Astrocyte of the spinal cord (primary cell): ENCODE results near the gene HNRNPA2B1.

Source experiments
- DNase-seq: peaks from one replicate; pipeline ENCODE4 v3.0.0; 2011; ENCODE audit warnings: low read depth, low spot score
- H3K4me3 ChIP-seq: 2 replicates; pipeline ENCODE4 v1.5.1; 2011; ENCODE audit warnings: low read depth, mild to moderate bottlenecking, low read length, moderate library complexity
- in situ Hi-C: cut with HindIII; loops from 2 replicates; pipeline ENCODE4 v1.10.0; 2017; ENCODE audit warnings: low sequenced_read_pairs
- TF ChIP-seq, protein P1 (sequence below): IDR thresholded peaks from 2 replicates; pipeline ENCODE4 v1.5.1; 2012; ENCODE audit warnings: low read depth, mild to moderate bottlenecking, low read length, inconsistent platforms

HNRNPA2B1 gene

DNA sequence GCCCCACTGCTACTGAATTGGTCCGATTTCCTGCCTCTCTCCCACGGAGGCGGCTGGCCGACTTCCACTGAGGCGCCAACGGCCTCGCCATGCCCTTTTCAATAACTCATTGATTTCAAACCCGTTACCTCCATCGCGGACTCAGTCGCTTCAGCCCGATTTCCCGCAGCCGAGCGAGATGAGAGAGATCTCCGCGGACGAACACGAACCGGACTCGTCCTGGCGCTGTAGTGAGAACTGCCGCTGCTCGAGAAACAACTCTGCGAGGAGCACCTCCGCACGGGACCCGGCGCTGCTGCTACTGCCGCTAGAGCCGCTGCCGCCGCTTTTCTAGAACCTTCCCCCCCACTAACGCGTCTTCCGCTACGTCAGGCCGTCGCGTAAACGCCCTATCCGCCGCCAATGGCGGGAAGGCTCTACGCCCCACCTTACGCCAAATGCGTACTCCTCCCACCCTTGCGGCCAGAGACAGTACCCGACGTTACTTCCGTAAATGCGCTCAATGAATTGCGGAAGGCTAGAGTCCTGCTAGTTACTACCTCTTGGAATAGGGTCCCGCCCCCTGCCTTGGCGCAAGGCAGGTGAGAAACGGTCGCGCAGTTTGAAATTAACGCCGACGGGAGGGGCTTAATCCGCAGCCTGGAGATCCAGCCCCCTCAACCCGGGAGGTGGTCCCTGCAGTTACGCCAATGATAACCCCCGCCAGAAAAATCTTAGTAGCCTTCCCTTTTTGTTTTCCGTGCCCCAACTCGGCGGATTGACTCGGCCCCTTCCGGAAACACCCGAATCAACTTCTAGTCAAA lies at the start of gene HNRNPA2B1:
HNRNPA2B1 (minus strand) TSS at position 303 of the 803 bp plus-strand sequence; CDS start at position 134, 169 bp downstream.
- in situ Hi-C loops: no loop called here
- peak; percentile 99 for DNase-seq
- peak within 1 kb of the TSS; percentile 86 for H3K4me3 ChIP-seq
- TF ChIP-seq, protein P1, sequence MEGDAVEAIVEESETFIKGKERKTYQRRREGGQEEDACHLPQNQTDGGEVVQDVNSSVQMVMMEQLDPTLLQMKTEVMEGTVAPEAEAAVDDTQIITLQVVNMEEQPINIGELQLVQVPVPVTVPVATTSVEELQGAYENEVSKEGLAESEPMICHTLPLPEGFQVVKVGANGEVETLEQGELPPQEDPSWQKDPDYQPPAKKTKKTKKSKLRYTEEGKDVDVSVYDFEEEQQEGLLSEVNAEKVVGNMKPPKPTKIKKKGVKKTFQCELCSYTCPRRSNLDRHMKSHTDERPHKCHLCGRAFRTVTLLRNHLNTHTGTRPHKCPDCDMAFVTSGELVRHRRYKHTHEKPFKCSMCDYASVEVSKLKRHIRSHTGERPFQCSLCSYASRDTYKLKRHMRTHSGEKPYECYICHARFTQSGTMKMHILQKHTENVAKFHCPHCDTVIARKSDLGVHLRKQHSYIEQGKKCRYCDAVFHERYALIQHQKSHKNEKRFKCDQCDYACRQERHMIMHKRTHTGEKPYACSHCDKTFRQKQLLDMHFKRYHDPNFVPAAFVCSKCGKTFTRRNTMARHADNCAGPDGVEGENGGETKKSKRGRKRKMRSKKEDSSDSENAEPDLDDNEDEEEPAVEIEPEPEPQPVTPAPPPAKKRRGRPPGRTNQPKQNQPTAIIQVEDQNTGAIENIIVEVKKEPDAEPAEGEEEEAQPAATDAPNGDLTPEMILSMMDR: no peak

DNA sequence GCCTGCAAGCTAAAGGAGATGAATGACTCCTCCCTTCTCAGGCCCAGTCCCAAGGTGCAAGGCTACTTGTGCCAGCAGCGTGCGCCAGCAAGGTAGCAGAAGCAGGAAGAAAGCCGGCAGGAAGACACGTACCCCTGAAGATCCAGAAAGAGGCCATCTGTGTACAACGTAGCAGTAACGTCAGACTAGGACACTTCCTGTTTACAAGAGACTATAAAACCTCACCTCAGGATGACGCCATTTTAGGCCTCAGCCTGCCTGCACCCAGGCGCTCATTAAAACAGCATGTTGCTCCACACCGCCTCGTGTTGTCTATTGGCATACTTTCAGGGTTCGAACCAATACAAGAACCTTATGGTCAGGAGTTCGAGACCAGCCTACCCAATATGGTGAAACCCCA lies 49.7 kb upstream of the HNRNPA2B1 start:
- no peak overlapping the region for H3K4me3 ChIP-seq
- TF ChIP-seq, protein P1: no peak
- no peak for DNase-seq
- in situ Hi-C loops: no loop called here

DNA sequence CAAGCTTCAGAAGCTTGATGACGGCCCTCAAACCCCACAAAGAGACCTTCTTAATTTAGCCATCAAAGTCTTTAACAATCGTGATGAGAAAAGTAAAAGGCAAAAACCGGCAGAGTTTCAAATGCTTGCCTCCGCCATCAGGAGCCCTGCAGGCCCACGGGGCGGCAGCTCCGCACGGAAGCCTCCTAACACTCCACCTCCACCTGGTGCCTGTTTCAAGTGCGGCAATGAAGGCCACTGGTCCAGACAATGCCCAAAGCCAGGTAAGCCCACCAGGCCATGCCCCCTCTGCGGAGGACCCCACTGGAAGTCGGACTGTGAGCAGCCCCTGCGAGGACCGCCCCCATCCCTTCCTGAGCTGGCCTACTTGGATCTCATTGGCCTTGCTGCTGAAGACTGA lies 44.6 kb upstream of the HNRNPA2B1 start:
- no peak for DNase-seq
- in situ Hi-C loops: no loop called here
- no peak overlapping the region for H3K4me3 ChIP-seq
- TF ChIP-seq, protein P1: no peak

DNA sequence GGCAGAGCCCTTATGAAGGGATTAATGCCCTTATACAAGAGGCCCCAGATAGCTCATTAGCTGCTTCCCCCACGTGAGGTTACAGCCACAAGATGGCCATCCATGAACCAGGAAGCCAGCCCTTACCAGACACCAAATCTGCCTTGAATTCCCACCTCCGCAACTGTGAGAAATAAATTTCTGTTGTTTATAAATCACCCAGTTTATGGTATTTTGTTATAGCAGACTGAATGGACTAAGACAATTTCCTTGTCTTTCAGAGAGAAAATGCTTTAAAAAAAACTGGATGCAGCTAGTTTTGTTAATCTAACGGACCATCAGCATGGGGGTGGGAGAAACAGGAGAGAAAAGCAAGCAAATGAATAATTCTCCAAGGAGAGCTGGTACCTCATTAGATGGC lies 37.5 kb upstream of the HNRNPA2B1 start:
- in situ Hi-C loops: no loop called here
- no peak for DNase-seq
- TF ChIP-seq, protein P1: no peak
- no peak overlapping the region for H3K4me3 ChIP-seq

DNA sequence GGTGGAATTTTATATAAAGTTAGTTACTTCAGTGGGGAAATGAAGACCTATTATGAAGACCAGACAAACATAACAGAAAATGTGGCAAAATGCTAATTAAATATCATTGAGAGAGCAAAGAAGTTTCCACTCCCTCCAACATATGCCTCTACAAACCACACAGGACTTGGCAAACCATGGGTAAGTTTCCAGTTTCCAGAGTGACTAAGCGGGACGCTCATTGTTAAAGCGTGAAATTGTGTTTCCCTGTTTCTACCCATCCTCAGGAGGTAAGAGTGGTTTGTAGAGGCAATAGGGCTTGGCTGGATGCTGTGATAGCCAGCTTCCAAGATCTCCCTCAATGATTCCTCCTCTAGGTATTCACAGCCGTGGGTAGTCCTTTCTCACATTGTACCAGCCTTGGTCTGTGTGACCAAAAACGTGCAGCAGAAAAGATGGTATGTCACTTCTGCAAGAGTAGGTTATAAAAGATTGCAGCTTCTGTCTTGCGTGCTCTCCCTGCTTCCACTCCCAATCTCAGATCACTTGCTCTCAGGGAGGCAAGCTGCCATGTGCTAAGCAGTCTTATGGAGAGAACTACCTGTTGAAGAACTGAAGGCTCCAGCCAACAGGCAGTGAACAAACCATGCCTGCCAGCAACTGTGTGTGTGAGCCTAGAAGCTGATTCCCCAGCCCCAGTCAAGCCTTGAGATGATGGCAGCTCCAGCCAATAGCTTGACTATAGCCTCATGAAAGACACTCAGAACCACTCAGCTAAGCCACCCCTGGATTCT lies 36.7 kb upstream of the HNRNPA2B1 start:
- peak; percentile 28 for DNase-seq
- no peak overlapping the region for H3K4me3 ChIP-seq
- TF ChIP-seq, protein P1: no peak
- in situ Hi-C loops: no loop called here

DNA sequence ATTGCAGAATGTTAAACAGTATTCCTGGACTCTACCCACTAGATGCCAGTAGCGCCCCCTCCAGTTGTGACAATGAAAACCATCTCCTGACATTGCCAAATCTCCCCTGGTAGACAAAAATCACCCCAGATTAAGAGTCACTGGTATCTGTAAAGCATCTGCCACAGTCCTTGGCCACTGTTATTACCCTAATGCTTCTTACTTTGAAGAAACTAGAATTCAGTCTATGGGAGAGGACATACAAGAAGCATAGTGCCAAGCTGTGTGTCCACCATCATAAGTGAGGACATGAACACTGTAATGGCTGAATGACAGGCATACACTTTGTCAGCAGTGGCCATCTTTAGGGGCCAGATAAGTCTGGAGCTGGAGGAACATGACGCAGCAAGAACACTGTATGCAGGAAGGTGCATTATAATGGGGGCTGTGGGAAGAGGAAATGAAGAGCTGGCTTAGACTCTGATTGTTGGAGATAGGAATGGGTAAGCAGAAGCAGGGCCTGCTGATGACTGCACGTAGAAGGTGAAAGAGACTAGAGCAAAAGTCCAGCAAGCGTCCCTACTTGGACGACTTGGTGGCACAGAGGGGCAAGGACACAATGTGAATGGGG lies 33.5 kb upstream of the HNRNPA2B1 start:
- in situ Hi-C loops: no loop called here
- no peak for DNase-seq
- H3K4me3 ChIP-seq: no peak overlapping the region
- TF ChIP-seq, protein P1: no peak
